ENCODE data around the gene SH2D1B. TPM values are rescaled to one million over a fixed set of nuclear protein-coding genes. Genes with fewer than 3 reads are reported as not detected.

Gene SH2D1B
- total RNA-seq, 1 experiment from 2014 or later, result 0.04 TPM

DNA sequence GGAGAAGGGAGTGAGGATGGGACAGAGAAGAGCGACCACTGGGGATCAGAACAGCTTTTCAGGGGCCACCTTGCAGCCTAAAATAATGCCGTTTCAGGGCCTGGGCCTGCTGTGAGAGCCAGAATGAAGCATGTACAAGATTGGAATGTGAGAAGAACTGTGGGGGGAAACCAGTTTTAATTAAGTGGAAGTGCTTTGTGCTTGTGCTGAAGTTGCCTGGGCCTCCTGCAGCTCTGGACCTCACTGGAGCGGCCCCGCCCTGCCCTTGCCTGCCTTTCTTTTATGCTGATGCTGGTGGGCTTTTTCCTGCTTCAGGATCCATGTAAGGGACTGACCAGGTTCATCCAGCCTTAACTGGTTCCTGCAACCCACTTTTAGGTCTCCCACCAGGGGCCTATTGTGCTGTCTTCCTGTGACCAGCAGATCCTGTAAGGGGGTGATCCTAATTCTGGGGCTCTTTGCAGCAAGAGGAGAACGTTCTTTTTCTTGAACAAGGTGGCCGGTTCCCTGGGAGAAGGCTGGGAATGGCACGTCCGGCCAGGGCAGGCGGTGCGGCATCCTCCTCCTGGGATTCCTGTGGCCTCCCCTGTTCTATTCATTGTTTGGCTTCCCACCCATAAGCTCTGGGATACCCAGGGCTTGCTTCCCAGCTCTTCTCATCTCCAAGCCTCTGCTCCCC is 27.2 kb downstream of the SH2D1B start:
- no peaks in the 10 kb centered on the region for H3K9me2 ChIP-seq (replicated peaks; ENCODE audit: low read length)
- H3K36me3 ChIP-seq (ENCODE audit: low read depth, low read length), result no peaks in the 10 kb centered on the region
- H4K20me1 ChIP-seq (ENCODE audit: low read length), result no peaks in the 10 kb centered on the region
- no peaks in the 10 kb centered on the region for H3K9me3 ChIP-seq (ENCODE audit: low read length)
- no peak overlapping the region for H3K4me2 ChIP-seq (ENCODE audit: low read length)
- no peaks in the 10 kb centered on the region for H3K27me3 ChIP-seq (ENCODE audit: low read length)
- H2AFZ ChIP-seq (ENCODE audit: low read length), result no peak overlapping the region
- TF ChIP-seq, protein P1, sequence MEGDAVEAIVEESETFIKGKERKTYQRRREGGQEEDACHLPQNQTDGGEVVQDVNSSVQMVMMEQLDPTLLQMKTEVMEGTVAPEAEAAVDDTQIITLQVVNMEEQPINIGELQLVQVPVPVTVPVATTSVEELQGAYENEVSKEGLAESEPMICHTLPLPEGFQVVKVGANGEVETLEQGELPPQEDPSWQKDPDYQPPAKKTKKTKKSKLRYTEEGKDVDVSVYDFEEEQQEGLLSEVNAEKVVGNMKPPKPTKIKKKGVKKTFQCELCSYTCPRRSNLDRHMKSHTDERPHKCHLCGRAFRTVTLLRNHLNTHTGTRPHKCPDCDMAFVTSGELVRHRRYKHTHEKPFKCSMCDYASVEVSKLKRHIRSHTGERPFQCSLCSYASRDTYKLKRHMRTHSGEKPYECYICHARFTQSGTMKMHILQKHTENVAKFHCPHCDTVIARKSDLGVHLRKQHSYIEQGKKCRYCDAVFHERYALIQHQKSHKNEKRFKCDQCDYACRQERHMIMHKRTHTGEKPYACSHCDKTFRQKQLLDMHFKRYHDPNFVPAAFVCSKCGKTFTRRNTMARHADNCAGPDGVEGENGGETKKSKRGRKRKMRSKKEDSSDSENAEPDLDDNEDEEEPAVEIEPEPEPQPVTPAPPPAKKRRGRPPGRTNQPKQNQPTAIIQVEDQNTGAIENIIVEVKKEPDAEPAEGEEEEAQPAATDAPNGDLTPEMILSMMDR (conservative IDR thresholded peaks at IDR 0.05; ENCODE audit: low read depth, low read length), result no peak
- TF ChIP-seq EZH2 (IDR thresholded peaks at IDR 0.05; ENCODE audit: low read length, unreplicated experiment) (no peak), EZH2phosphoT487 (IDR thresholded peaks at IDR 0.05; ENCODE audit: borderline replicate concordance, low read length) (no peak)
- no TSS peak for BruUV-seq (replicated peaks)
- H3K27ac ChIP-seq (ENCODE audit: low read length), result no peak overlapping the region
- DNase-seq (no peak), ATAC-seq (no peak)
- intact Hi-C loops (cut with micrococcal nuclease), result no loop called here
- CTCF ChIA-PET, result interaction anchor here (0.5 kb wide), 1 partner anchor 348 kb away, joined by 10 read pairs; no protein-coding TSS in a partner anchor
- no peak overlapping the region for H3K9ac ChIP-seq (ENCODE audit: low read length)
- H3K79me2 ChIP-seq (ENCODE audit: low read length), result no peaks in the 10 kb centered on the region
- no peak overlapping the region for H3K4me3 ChIP-seq (ENCODE audit: low read length)
- H3F3A ChIP-seq (ENCODE audit: low read length, unreplicated experiment), result no peaks in the 10 kb centered on the region
- POLR2A ChIA-PET (ENCODE audit: unreplicated experiment), result no interaction called here
- peaks cover 36% of the 10 kb centered on the region for H3K4me1 ChIP-seq (ENCODE audit: insufficient read depth, low read length)

DNA sequence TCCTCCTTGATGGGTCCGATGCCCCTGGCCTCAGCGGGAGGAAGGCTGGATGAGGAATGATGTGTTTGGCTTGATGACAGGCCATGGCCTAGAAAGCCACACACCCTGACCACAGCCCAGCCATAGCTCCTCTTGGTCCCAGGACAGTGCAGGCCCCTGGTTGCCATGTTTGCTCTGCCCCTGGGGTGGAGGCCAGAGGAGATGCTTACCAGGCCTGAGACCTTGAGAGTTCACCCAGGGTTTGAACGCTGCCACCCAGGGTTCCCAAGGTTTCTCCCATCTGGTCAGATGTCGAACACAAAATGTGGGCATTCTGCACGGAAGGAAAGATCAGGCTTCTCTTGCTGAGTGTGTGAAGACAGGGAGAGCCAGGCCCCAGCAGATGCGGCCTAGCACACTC is 27.8 kb downstream of the SH2D1B start:
- H3K4me1 ChIP-seq (ENCODE audit: insufficient read depth, low read length), result peaks cover 32% of the 10 kb centered on the region
- no peaks in the 10 kb centered on the region for H3K9me2 ChIP-seq (replicated peaks; ENCODE audit: low read length)
- no peak overlapping the region for H3K4me2 ChIP-seq (ENCODE audit: low read length)
- no peaks in the 10 kb centered on the region for H3K79me2 ChIP-seq (ENCODE audit: low read length)
- no peak overlapping the region for H3K9ac ChIP-seq (ENCODE audit: low read length)
- H3K27me3 ChIP-seq (ENCODE audit: low read length), result no peaks in the 10 kb centered on the region
- no peaks in the 10 kb centered on the region for H3F3A ChIP-seq (ENCODE audit: low read length, unreplicated experiment)
- no peak overlapping the region for H2AFZ ChIP-seq (ENCODE audit: low read length)
- H3K9me3 ChIP-seq (ENCODE audit: low read length), result no peaks in the 10 kb centered on the region
- no peaks in the 10 kb centered on the region for H3K36me3 ChIP-seq (ENCODE audit: low read depth, low read length)
- no peak overlapping the region for H3K27ac ChIP-seq (ENCODE audit: low read length)
- POLR2A ChIA-PET (ENCODE audit: unreplicated experiment), result no interaction called here
- CTCF ChIA-PET, result no interaction called here
- H4K20me1 ChIP-seq (ENCODE audit: low read length), result no peaks in the 10 kb centered on the region
- no TSS peak for BruUV-seq (replicated peaks)
- no peak for DNase-seq
- no peak overlapping the region for H3K4me3 ChIP-seq (ENCODE audit: low read length)
- no peak for ATAC-seq
- no peak for TF ChIP-seq EZH2 (IDR thresholded peaks at IDR 0.05; ENCODE audit: low read length, unreplicated experiment)
- no peak for TF ChIP-seq EZH2phosphoT487 (IDR thresholded peaks at IDR 0.05; ENCODE audit: borderline replicate concordance, low read length)
- TF ChIP-seq, protein P1 (conservative IDR thresholded peaks at IDR 0.05; ENCODE audit: low read depth, low read length), result no peak
- intact Hi-C loops (cut with micrococcal nuclease), result no loop called here

DNA sequence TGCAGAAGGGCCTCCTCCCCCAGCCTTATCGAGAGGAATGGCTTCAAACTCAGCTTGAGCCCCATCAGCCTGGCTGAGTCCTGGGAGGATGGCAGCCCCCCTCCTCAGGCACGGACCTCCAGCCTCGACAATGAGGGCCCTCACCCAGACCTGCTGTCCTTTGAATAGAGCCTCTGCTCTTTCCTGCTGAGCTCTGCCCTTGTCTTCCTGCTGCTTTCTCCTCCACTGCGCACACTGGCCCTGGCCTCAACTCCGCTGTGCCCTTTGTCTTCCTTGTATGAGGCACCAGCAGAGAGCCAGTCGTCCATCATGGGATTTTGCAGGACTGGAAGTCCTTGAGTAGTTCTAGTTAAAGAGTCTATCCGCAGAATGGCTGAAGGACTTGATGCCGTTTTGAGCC is 28.4 kb downstream of the SH2D1B start:
- Histone ChIP-seq H3K9me3 (ENCODE audit: low read length) (no peaks in the 10 kb centered on the region), H3K4me2 (ENCODE audit: low read length) (no peak overlapping the region), H3K27ac (ENCODE audit: low read length) (no peak overlapping the region), H3K36me3 (ENCODE audit: low read depth, low read length) (no peaks in the 10 kb centered on the region), H3K9me2 (replicated peaks; ENCODE audit: low read length) (no peaks in the 10 kb centered on the region), H3K9ac (ENCODE audit: low read length) (no peak overlapping the region), H4K20me1 (ENCODE audit: low read length) (no peaks in the 10 kb centered on the region), H3K4me3 (ENCODE audit: low read length) (no peak overlapping the region), H3K4me1 (ENCODE audit: insufficient read depth, low read length) (peaks cover 27% of the 10 kb centered on the region), H2AFZ (ENCODE audit: low read length) (no peak overlapping the region), H3K79me2 (ENCODE audit: low read length) (no peaks in the 10 kb centered on the region), H3K27me3 (ENCODE audit: low read length) (no peaks in the 10 kb centered on the region), H3F3A (ENCODE audit: low read length, unreplicated experiment) (no peaks in the 10 kb centered on the region)
- intact Hi-C loops (cut with micrococcal nuclease), result no loop called here
- ChIA-PET POLR2A (ENCODE audit: unreplicated experiment) (no interaction called here), CTCF (no interaction called here)
- ATAC-seq (no peak), DNase-seq (no peak)
- no peak for TF ChIP-seq EZH2phosphoT487 (IDR thresholded peaks at IDR 0.05; ENCODE audit: borderline replicate concordance, low read length)
- no peak for TF ChIP-seq EZH2 (IDR thresholded peaks at IDR 0.05; ENCODE audit: low read length, unreplicated experiment)
- TF ChIP-seq, protein P1 (conservative IDR thresholded peaks at IDR 0.05; ENCODE audit: low read depth, low read length), result no peak
- no TSS peak for BruUV-seq (replicated peaks)
